Measurements from ENCODE around the gene INVS. TPM values are rescaled to one million over a fixed set of nuclear protein-coding genes. Genes with fewer than 3 reads are reported as not detected.
"Not testable (repeated sequence)": the region's sequence is repeated elsewhere in the genome, so short reads cannot be mapped to it uniquely, and the experiment has no call there.

Gene INVS
- total RNA-seq, 2 experiments from 2014 or later, result 10.5 to 12.1 TPM

GRCh38 chr9:100087218-100087617, 11.8 kb upstream of the INVS start:
- Mint-ChIP-seq H3K4me3 (peak overlapping the region; percentile 35), H3K9me3 (no peaks in the 10 kb centered on the region), H3K27ac (no peak overlapping the region), H3K27me3 (no peaks in the 10 kb centered on the region), H3K4me1 (ENCODE audit: low read depth) (peaks cover 71% of the 10 kb centered on the region), H3K36me3 (no peaks in the 10 kb centered on the region)
- ChIA-PET CTCF (interaction anchor here (1.0 kb wide), 1 partner anchor 9 kb away, joined by 4 read pairs; no protein-coding TSS in a partner anchor), POLR2A (no interaction called here)
- DNase-seq, result no peak
- intact Hi-C loops (cut with micrococcal nuclease), result loop anchor here (10.0 kb wide), 2 partner anchors 132 to 832 kb away; no protein-coding TSS in a partner anchor

GRCh38 chr9:100088202-100088601, 10.8 kb upstream of the INVS start:
- H3K4me3 Mint-ChIP-seq, result no peak overlapping the region
- H3K27ac Mint-ChIP-seq, result peak overlapping the region; percentile 30
- H3K9me3 Mint-ChIP-seq, result no peaks in the 10 kb centered on the region
- ChIA-PET POLR2A (no interaction called here), CTCF (no interaction called here)
- H3K36me3 Mint-ChIP-seq, result no peaks in the 10 kb centered on the region
- intact Hi-C loops (cut with micrococcal nuclease), result loop anchor here (10.0 kb wide), 2 partner anchors 133 to 833 kb away; no protein-coding TSS in a partner anchor
- H3K27me3 Mint-ChIP-seq, result no peaks in the 10 kb centered on the region
- peaks cover 68% of the 10 kb centered on the region for H3K4me1 Mint-ChIP-seq (ENCODE audit: low read depth)
- DNase-seq, result peak; percentile 42

GRCh38 chr9:100090880-100091279, 8.2 kb upstream of the INVS start:
- no peak overlapping the region for H3K27ac Mint-ChIP-seq
- POLR2A ChIA-PET, result no interaction called here

GRCh38 chr9:100091650-100092049, 7.4 kb upstream of the INVS start:
- Mint-ChIP-seq H3K9me3 (no peaks in the 10 kb centered on the region), H3K27me3 (no peaks in the 10 kb centered on the region), H3K27ac (no peak overlapping the region), H3K4me1 (ENCODE audit: low read depth) (peaks cover 58% of the 10 kb centered on the region), H3K36me3 (no peaks in the 10 kb centered on the region), H3K4me3 (no peak overlapping the region)
- CTCF ChIA-PET, result interaction anchor here (0.7 kb wide), 1 partner anchor 26 kb away, joined by 3 read pairs; no protein-coding TSS in a partner anchor
- intact Hi-C loops (cut with micrococcal nuclease), result no loop called here
- POLR2A ChIA-PET, result no interaction called here
- DNase-seq, result no peak

More at GRCh38 chr9:100090880-100091279, 8.2 kb upstream of the INVS start:
- Mint-ChIP-seq H3K36me3 (no peaks in the 10 kb centered on the region), H3K4me1 (ENCODE audit: low read depth) (peaks cover 60% of the 10 kb centered on the region), H3K4me3 (no peak overlapping the region), H3K27me3 (no peaks in the 10 kb centered on the region), H3K9me3 (no peaks in the 10 kb centered on the region)
- DNase-seq, result no peak
- intact Hi-C loops (cut with micrococcal nuclease), result no loop called here
- CTCF ChIA-PET, result interaction anchor here (0.7 kb wide), 1 partner anchor 25 kb away, joined by 3 read pairs; no protein-coding TSS in a partner anchor

- Mint-ChIP-seq H3K27me3 (no peaks in the 10 kb centered on the region), H3K9me3 (no peaks in the 10 kb centered on the region), H3K4me1 (ENCODE audit: low read depth) (peaks cover 57% of the 10 kb centered on the region), H3K36me3 (no peaks in the 10 kb centered on the region), H3K27ac (no peak overlapping the region), H3K4me3 (no peak overlapping the region)
- intact Hi-C loops (cut with micrococcal nuclease), result no loop called here
- no peak for DNase-seq
- ChIA-PET POLR2A (no interaction called here), CTCF (no interaction called here)
These were observed 7.0 kb upstream of the INVS start for GRCh38 chr9:100092066-100092465.

- H3K27me3 Mint-ChIP-seq; H3K9me3 Mint-ChIP-seq; intact Hi-C loops (cut with micrococcal nuclease); H3K27ac Mint-ChIP-seq; H3K36me3 Mint-ChIP-seq; H3K4me3 Mint-ChIP-seq; DNase-seq: not testable (repeated sequence)
- H3K4me1 Mint-ChIP-seq (ENCODE audit: low read depth), result peaks cover 48% of the 10 kb centered on the region
- CTCF ChIA-PET, result interaction anchor here (0.6 to 0.8 kb wide), 2 partner anchors 227 to 267 kb away, joined by 3 read pairs; no protein-coding TSS in a partner anchor
- POLR2A ChIA-PET, result interaction anchor here (0.9 kb wide), 1 partner anchor 11 kb away, joined by 3 read pairs; no protein-coding TSS in a partner anchor
These were observed 4.6 kb upstream of the INVS start for GRCh38 chr9:100094411-100094810.

GRCh38 chr9:100096378-100096916, 2.6 kb upstream of the INVS start:
- intact Hi-C loops (cut with micrococcal nuclease), result loop anchor here (5.0 kb wide), 4 partner anchors 121 to 1301 kb away; partner anchors contain the start of genes MRPL50, STX17 and ZNF189
- Mint-ChIP-seq H3K36me3 (peaks cover 1% of the 10 kb centered on the region), H3K4me3 (no peak overlapping the region), H3K27ac (no peak overlapping the region), H3K9me3 (no peaks in the 10 kb centered on the region), H3K27me3 (no peaks in the 10 kb centered on the region), H3K4me1 (ENCODE audit: low read depth) (peaks cover 51% of the 10 kb centered on the region)
- POLR2A ChIA-PET, result no interaction called here
- DNase-seq, result no peak
- CTCF ChIA-PET, result interaction anchor here (1.4 kb wide), 1 partner anchor 10 kb away, joined by 4 read pairs; no protein-coding TSS in a partner anchor

GRCh38 chr9:100098046-100098886, 777 bp upstream of the INVS start:
- H3K4me1 Mint-ChIP-seq (ENCODE audit: low read depth), result peaks cover 37% of the 10 kb centered on the region
- peak overlapping the region; percentile 83 for H3K27ac Mint-ChIP-seq
- peak overlapping the region; percentile 98 for H3K4me3 Mint-ChIP-seq
- intact Hi-C loops (cut with micrococcal nuclease), result loop anchor here (2.0 to 5.0 kb wide), 5 partner anchors 119 to 1299 kb away; partner anchors contain the start of genes MRPL50, STX17, TEX10 and ZNF189
- peak; percentile 45 for DNase-seq
- CTCF ChIA-PET, result interaction anchor here (1.3 kb wide), 1 partner anchor 9 kb away, joined by 4 read pairs; no protein-coding TSS in a partner anchor
- POLR2A ChIA-PET, result interaction anchor here (1.0 kb wide), 1 partner anchor 112 kb away, joined by 3 read pairs; no protein-coding TSS in a partner anchor
- peaks cover 3% of the 10 kb centered on the region for H3K36me3 Mint-ChIP-seq
- no peaks in the 10 kb centered on the region for H3K27me3 Mint-ChIP-seq
- no peaks in the 10 kb centered on the region for H3K9me3 Mint-ChIP-seq

GRCh38 chr9:100099722-100100042, 639 bp downstream of the INVS start:
- peaks cover 36% of the 10 kb centered on the region for H3K4me1 Mint-ChIP-seq (ENCODE audit: low read depth)
- no peaks in the 10 kb centered on the region for H3K27me3 Mint-ChIP-seq
- no peaks in the 10 kb centered on the region for H3K9me3 Mint-ChIP-seq
- intact Hi-C loops (cut with micrococcal nuclease), result loop anchor here (1.0 to 10.0 kb wide), 9 partner anchors 16 to 1298 kb away; partner anchors contain the start of genes MRPL50, SEC61B, STX17 and TEX10
- peaks cover 5% of the 10 kb centered on the region for H3K36me3 Mint-ChIP-seq
- peak overlapping the region; percentile 83 for H3K27ac Mint-ChIP-seq
- POLR2A ChIA-PET, result interaction anchor here (1.0 kb wide), 1 partner anchor 110 kb away, joined by 3 read pairs; no protein-coding TSS in a partner anchor
- CTCF ChIA-PET, result no interaction called here
- DNase-seq, result peak; percentile 17
- peak overlapping the region; percentile 98 for H3K4me3 Mint-ChIP-seq

GRCh38 chr9:100100146-100100667, 1.2 kb downstream of the INVS start:
- DNase-seq, result no peak
- H3K9me3 Mint-ChIP-seq, result no peaks in the 10 kb centered on the region
- H3K27ac Mint-ChIP-seq, result no peak overlapping the region
- peak overlapping the region; percentile 98 for H3K4me3 Mint-ChIP-seq
- peaks cover 35% of the 10 kb centered on the region for H3K4me1 Mint-ChIP-seq (ENCODE audit: low read depth)
- intact Hi-C loops (cut with micrococcal nuclease), result loop anchor here (10.0 kb wide), 1 partner anchor 225 kb away; no protein-coding TSS in a partner anchor
- CTCF ChIA-PET, result no interaction called here
- peaks cover 6% of the 10 kb centered on the region for H3K36me3 Mint-ChIP-seq
- POLR2A ChIA-PET, result no interaction called here
- no peaks in the 10 kb centered on the region for H3K27me3 Mint-ChIP-seq

- H3K4me3 Mint-ChIP-seq, result no peak overlapping the region
- H3K27me3 Mint-ChIP-seq, result no peaks in the 10 kb centered on the region
- intact Hi-C loops (cut with micrococcal nuclease), result loop anchor here (10.0 kb wide), 1 partner anchor 223 kb away; no protein-coding TSS in a partner anchor
- peaks cover 6% of the 10 kb centered on the region for H3K36me3 Mint-ChIP-seq
- CTCF ChIA-PET, result interaction anchor here (1.7 kb wide), 1 partner anchor 17 kb away, joined by 4 read pairs; no protein-coding TSS in a partner anchor
- H3K27ac Mint-ChIP-seq, result no peak overlapping the region
- H3K4me1 Mint-ChIP-seq (ENCODE audit: low read depth), result peaks cover 24% of the 10 kb centered on the region
- POLR2A ChIA-PET, result no interaction called here
- H3K9me3 Mint-ChIP-seq, result no peaks in the 10 kb centered on the region
- DNase-seq, result no peak
These were observed 2.6 kb downstream of the INVS start for GRCh38 chr9:100101608-100102007.

GRCh38 chr9:100104314-100104713, 5.3 kb downstream of the INVS start:
- POLR2A ChIA-PET, result no interaction called here
- Mint-ChIP-seq H3K4me3 (no peak overlapping the region), H3K27me3 (no peaks in the 10 kb centered on the region), H3K36me3 (peaks cover 8% of the 10 kb centered on the region), H3K27ac (no peak overlapping the region), H3K4me1 (ENCODE audit: low read depth) (peaks cover 14% of the 10 kb centered on the region), H3K9me3 (no peaks in the 10 kb centered on the region)
- no peak for DNase-seq
- CTCF ChIA-PET, result no interaction called here
- intact Hi-C loops (cut with micrococcal nuclease), result loop anchor here (10.0 kb wide), 1 partner anchor 220 kb away; no protein-coding TSS in a partner anchor

Measured in activated CD4-positive, alpha-beta memory T cell treated with anti-CD3 and anti-CD28 coated beads for 36 hours (primary cell).